A549 (cell line): ENCODE measurements around the gene PLEKHA8. TPM values are rescaled to one million over a fixed set of nuclear protein-coding genes. Genes with fewer than 3 reads are reported as not detected.
"Not testable (repeated sequence)": the region's sequence is repeated elsewhere in the genome, so short reads cannot be mapped to it uniquely, and the experiment has no call there.

Source experiments
- ATAC-seq, 2 experiments: fragments of 200-7000 bp in 1 of 2; fragments of >200 bp in 1 of 2; cut with Nextera tagmentation in 1 of 2; cut with Tn5 transposase in 1 of 2; 3 replicates each; pipeline versions ENCODE4 v1.8.0 to v1.9.1; 2018 to 2020; ENCODE audit warnings: mild to moderate bottlenecking in 1 of 2, moderate library complexity in 1 of 2
- CTCF ChIA-PET: fragments of 300-600 bp; sonication (Branson Sonifier 250); formaldehyde crosslinking; extraction: SDS; loops from one replicate; lab custom pipeline; 2021; ENCODE audit warnings: antibody characterized with exemption, inconsistent platforms; lab: Yijun Ruan, JAX
- POLR2A ChIA-PET: fragments of 350-600 bp; formaldehyde crosslinking; extraction: SDS; loops from one replicate; lab custom pipeline; 2021; ENCODE audit warnings: antibody characterized with exemption, inconsistent platforms; lab: Yijun Ruan, JAX
- DNase-seq, 2 experiments: peaks; one replicate each; pipeline versions ENCODE4 v3.0.0 to v3.0.0-alpha.2; 2011 to 2016; ENCODE audit warnings: low read depth in 1 of 2, low spot score in 1 of 2
- FAIRE-seq: peaks from 2 replicates; lab custom pipeline; 2011; peaks lifted over from hg19 to GRCh38; lab: Jason Lieb, UNC
- H3K27ac ChIP-seq, 2 experiments: fragments of >200 bp; sonication (Bioruptor Twin); formaldehyde crosslinking; 3 replicates each; pipeline ENCODE4 v1.5.1; 2016 to 2017
- H3K4me1 ChIP-seq: fragments of >200 bp; sonication (Bioruptor Twin); formaldehyde crosslinking; 3 replicates; pipeline ENCODE4 v1.6.1; 2016
- H3K4me2 ChIP-seq: fragments of >200 bp; sonication (Bioruptor Twin); formaldehyde crosslinking; 3 replicates; pipeline ENCODE4 v1.6.1; 2016
- H3K4me3 ChIP-seq: fragments of >200 bp; sonication (Bioruptor Twin); formaldehyde crosslinking; 3 replicates; pipeline ENCODE4 v1.5.1; 2016
- H3K9me3 ChIP-seq: fragments of >200 bp; sonication (Bioruptor Twin); formaldehyde crosslinking; 3 replicates; pipeline ENCODE4 v1.6.1; 2016
- CEBPB ChIP-seq, 2 experiments: fragments of >200 bp in 1 of 2; sonication (Bioruptor Twin) in 1 of 2; formaldehyde crosslinking in 1 of 2; IDR thresholded peaks; 2 replicates each; pipeline ENCODE4 v1.6.1; 2012 to 2016
- EP300 ChIP-seq, 2 experiments: fragments of >200 bp; sonication (Bioruptor Twin); formaldehyde crosslinking; IDR thresholded peaks; 2 replicates in 1 of 2; 3 replicates in 1 of 2; pipeline ENCODE4 v1.6.1; 2016 to 2017
- FOSB ChIP-seq: fragments of 250-450 bp; sonication (Bioruptor Pico); IDR thresholded peaks from 2 replicates; pipeline ENCODE4 v1.5.0; 2020; ENCODE audit warnings: mild to moderate bottlenecking, moderate library complexity
- HDAC2 ChIP-seq: fragments of 200-600 bp; sonication (generic); IDR thresholded peaks from 2 replicates; pipeline ENCODE4 v1.6.1; 2016
- HMGXB4 ChIP-seq: fragments of 250-450 bp; sonication (Bioruptor Pico); IDR thresholded peaks from 2 replicates; pipeline ENCODE4 v1.5.0; 2021; ENCODE audit warnings: mild to moderate bottlenecking, moderate library complexity, borderline replicate concordance
- JUNB ChIP-seq: fragments of >200 bp; sonication (Bioruptor Twin); formaldehyde crosslinking; IDR thresholded peaks from 2 replicates; pipeline ENCODE4 v1.6.1; 2016
- KDM1A ChIP-seq: fragments of 200-600 bp; sonication (generic); IDR thresholded peaks from 2 replicates; pipeline ENCODE4 v1.6.1; 2016; ENCODE audit warnings: low read depth, mild to moderate bottlenecking
- KDM5A ChIP-seq: fragments of 200-600 bp; sonication (generic); IDR thresholded peaks from 2 replicates; pipeline ENCODE4 v1.6.1; 2016; ENCODE audit warnings: antibody characterized with exemption, mild to moderate bottlenecking
- MAX ChIP-seq: IDR thresholded peaks from 2 replicates; pipeline ENCODE4 v1.6.1; 2012
- NFE2L2 ChIP-seq: fragments of 150-350 bp; conservative IDR thresholded peaks from 2 replicates; pipeline ENCODE4 v1.6.1; 2014; ENCODE audit warnings: low read length
- NR3C1 ChIP-seq: fragments of >200 bp; sonication (Bioruptor Twin); formaldehyde crosslinking; IDR thresholded peaks from 3 replicates; pipeline ENCODE4 v1.6.1; 2017
- PBX3 ChIP-seq: IDR thresholded peaks from 2 replicates; pipeline ENCODE4 v1.6.1; 2012
- POLR2A ChIP-seq: IDR thresholded peaks from 2 replicates; pipeline ENCODE4 v1.6.1; 2012; ENCODE audit warnings: mild to moderate bottlenecking, low read length
- RAD21 ChIP-seq, 2 experiments: fragments of >200 bp in 1 of 2; sonication (Bioruptor Twin) in 1 of 2; formaldehyde crosslinking in 1 of 2; IDR thresholded peaks in 1 of 2; conservative IDR thresholded peaks in 1 of 2; 2 replicates in 1 of 2; 3 replicates in 1 of 2; pipeline ENCODE4 v1.6.1; 2012 to 2018; ENCODE audit warnings: inconsistent platforms in 1 of 2
- RARB ChIP-seq: fragments of 250-450 bp; sonication (Bioruptor Pico); IDR thresholded peaks from 2 replicates; pipeline ENCODE4 v1.8.0; 2021; ENCODE audit warnings: mild to moderate bottlenecking, moderate library complexity
- SMC3 ChIP-seq: fragments of >200 bp; sonication (Bioruptor Twin); formaldehyde crosslinking; IDR thresholded peaks from 3 replicates; pipeline ENCODE4 v1.6.1; 2018; ENCODE audit warnings: inconsistent platforms
- SREBF2 ChIP-seq: fragments of 450-650 bp; IDR thresholded peaks from 2 replicates; pipeline ENCODE4 v1.6.1; 2014; ENCODE audit warnings: mild to moderate bottlenecking, moderate library complexity
- ZFP36 ChIP-seq: fragments of 450-650 bp; IDR thresholded peaks from 2 replicates; pipeline ENCODE4 v1.6.1; 2014; ENCODE audit warnings: borderline replicate concordance; ENCODE audit not compliant: partially characterized antibody
- ZSCAN20 ChIP-seq: fragments of 250-450 bp; sonication (Bioruptor Pico); IDR thresholded peaks from 2 replicates; pipeline ENCODE4 v1.8.0; 2022; ENCODE audit warnings: mild to moderate bottlenecking, moderate library complexity
- WGBS: methylation state at CpG from one replicate; pipeline ENCODE4 v1.1.6; 2017; ENCODE audit errors: missing lambda C conversion rate; 5-methylcytosine and 5-hydroxymethylcytosine counted together
- polyA plus RNA-seq, 4 experiments: library from polyadenylated mRNA; depleted of rRNA in 3 of 4; stranded (reverse); fragments of >200 nt; fragmentation: RNase III in 1 of 4; extraction: RNeasy Plus Mini Kit Qiagen cat#74134 plus additional on column Dnase treatment in 1 of 4; gene quantifications; 2 replicates in 3 of 4; 3 replicates in 1 of 4; pipeline ENCODE4 v1.2.3, GENCODE V29; 2011 to 2017
- TF ChIP-seq, protein P1 (sequence below): fragments of 150-350 bp; IDR thresholded peaks from 2 replicates; pipeline ENCODE4 v1.6.1; 2014; ENCODE audit warnings: low read depth, mild to moderate bottlenecking, low read length
- TF ChIP-seq, protein P2 (sequence below): fragments of >200 bp; sonication (Bioruptor Twin); formaldehyde crosslinking; IDR thresholded peaks from 3 replicates; pipeline ENCODE4 v1.6.1; 2016
- TF ChIP-seq, protein P3 (sequence below): fragments of >200 bp; sonication (Bioruptor Twin); formaldehyde crosslinking; IDR thresholded peaks from 3 replicates; pipeline ENCODE4 v1.5.1; 2016

The PLEKHA8 gene
- polyA plus RNA-seq, 2 of the 4 experiments (the other 2 are of a cell fraction): 5.9 to 10.9 TPM

DNA sequence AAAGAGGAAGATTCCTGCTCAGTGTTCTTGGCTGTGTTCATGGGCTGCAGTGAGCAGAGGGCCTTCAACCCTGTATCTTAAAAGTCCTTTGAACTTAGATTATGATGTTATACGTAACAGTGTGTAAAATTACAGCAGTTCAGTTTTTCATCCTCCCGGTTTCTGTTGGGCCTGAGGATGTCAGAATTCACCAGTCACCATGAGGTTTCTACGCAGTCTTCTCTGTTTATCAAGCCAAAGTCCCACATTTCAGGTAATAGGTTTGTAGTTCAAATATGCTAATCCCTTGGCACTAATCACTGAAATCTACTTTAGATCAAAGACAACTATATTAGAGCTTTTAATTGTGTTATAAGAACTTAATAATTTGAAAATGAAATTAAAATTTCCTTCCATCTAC lies 24.9 kb downstream of the PLEKHA8 start:
- TF ChIP-seq PBX3 (no peak), ZFP36 (no peak), FOSB (CRISPR knock-in tag) (no peak), KDM5A (no peak), RARB (no peak), ZSCAN20 (CRISPR knock-in tag) (no peak), HMGXB4 (CRISPR knock-in tag) (no peak), HDAC2 (no peak), NFE2L2 (no peak), JUNB (no peak), EP300 (IDR thresholded peaks at IDR 0.05) (no peak), POLR2A (no peak), KDM1A (no peak), RAD21 (conservative IDR thresholded peaks at IDR 0.05 in 1 of 2, IDR thresholded peaks at IDR 0.05 in 1 of 2) (no peak), SREBF2 (no peak), MAX (no peak)
- TF ChIP-seq, protein P1, sequence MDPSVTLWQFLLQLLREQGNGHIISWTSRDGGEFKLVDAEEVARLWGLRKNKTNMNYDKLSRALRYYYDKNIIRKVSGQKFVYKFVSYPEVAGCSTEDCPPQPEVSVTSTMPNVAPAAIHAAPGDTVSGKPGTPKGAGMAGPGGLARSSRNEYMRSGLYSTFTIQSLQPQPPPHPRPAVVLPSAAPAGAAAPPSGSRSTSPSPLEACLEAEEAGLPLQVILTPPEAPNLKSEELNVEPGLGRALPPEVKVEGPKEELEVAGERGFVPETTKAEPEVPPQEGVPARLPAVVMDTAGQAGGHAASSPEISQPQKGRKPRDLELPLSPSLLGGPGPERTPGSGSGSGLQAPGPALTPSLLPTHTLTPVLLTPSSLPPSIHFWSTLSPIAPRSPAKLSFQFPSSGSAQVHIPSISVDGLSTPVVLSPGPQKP: no peak
- TF ChIP-seq, protein P2, sequence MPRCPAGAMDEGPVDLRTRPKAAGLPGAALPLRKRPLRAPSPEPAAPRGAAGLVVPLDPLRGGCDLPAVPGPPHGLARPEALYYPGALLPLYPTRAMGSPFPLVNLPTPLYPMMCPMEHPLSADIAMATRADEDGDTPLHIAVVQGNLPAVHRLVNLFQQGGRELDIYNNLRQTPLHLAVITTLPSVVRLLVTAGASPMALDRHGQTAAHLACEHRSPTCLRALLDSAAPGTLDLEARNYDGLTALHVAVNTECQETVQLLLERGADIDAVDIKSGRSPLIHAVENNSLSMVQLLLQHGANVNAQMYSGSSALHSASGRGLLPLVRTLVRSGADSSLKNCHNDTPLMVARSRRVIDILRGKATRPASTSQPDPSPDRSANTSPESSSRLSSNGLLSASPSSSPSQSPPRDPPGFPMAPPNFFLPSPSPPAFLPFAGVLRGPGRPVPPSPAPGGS: no peak
- 87% methylated on average over 3 of the region's 3 CpGs for WGBS
- POLR2A ChIA-PET: no interaction called here
- no peak for ATAC-seq
- CTCF ChIA-PET: interaction anchor here (1.3 kb wide), 1 partner anchor 9 kb away, joined by 4 read pairs; no protein-coding TSS in a partner anchor
- no peak for DNase-seq
- no peaks in the 10 kb centered on the region for H3K4me1 ChIP-seq
- no peak overlapping the region for H3K4me3 ChIP-seq
- no peak overlapping the region for H3K27ac ChIP-seq
- no peak for FAIRE-seq
- H3K9me3 ChIP-seq: no peaks in the 10 kb centered on the region
- H3K4me2 ChIP-seq: no peak overlapping the region

GRCh38 chr7:30057741-30058140 lies 29.5 kb downstream of the PLEKHA8 start:
- H3K4me2 ChIP-seq: no peak overlapping the region
- ChIA-PET POLR2A (no interaction called here), CTCF (no interaction called here)
- TF ChIP-seq NR3C1 (no peak), CEBPB (IDR thresholded peaks at IDR 0.05) (no peak)
- FAIRE-seq (no peak), ATAC-seq (no peak), DNase-seq (no peak)
- no peak overlapping the region for H3K4me3 ChIP-seq
- no peaks in the 10 kb centered on the region for H3K9me3 ChIP-seq
- H3K4me1 ChIP-seq: no peaks in the 10 kb centered on the region
- H3K27ac ChIP-seq: no peak overlapping the region

GRCh38 chr7:30061786-30062185 lies 33.6 kb downstream of the PLEKHA8 start:
- H3K4me1 ChIP-seq, FAIRE-seq, H3K4me3 ChIP-seq, H3K9me3 ChIP-seq, H3K4me2 ChIP-seq, POLR2A ChIA-PET, H3K27ac ChIP-seq: not testable (repeated sequence)
- CTCF ChIA-PET: interaction anchor here (0.6 to 5.2 kb wide), 43 partner anchors 9 to 503 kb away, joined by 3 to 57 read pairs (median 5); partner anchors contain the start of genes FKBP14 and PLEKHA8
- ATAC-seq (peak; percentile 96 to 99), DNase-seq (peak; percentile 32 to 34)
- 46% methylated on average over 3 of the region's 3 CpGs for WGBS
- peak; percentile 44; the same call in 2 of the 3 replicates for TF ChIP-seq SMC3
- peak; percentile 22 to 40; a peak in 2 of 5 replicates for TF ChIP-seq RAD21 (conservative IDR thresholded peaks at IDR 0.05 in 1 of 2, IDR thresholded peaks at IDR 0.05 in 1 of 2)
- TF ChIP-seq, protein P3, sequence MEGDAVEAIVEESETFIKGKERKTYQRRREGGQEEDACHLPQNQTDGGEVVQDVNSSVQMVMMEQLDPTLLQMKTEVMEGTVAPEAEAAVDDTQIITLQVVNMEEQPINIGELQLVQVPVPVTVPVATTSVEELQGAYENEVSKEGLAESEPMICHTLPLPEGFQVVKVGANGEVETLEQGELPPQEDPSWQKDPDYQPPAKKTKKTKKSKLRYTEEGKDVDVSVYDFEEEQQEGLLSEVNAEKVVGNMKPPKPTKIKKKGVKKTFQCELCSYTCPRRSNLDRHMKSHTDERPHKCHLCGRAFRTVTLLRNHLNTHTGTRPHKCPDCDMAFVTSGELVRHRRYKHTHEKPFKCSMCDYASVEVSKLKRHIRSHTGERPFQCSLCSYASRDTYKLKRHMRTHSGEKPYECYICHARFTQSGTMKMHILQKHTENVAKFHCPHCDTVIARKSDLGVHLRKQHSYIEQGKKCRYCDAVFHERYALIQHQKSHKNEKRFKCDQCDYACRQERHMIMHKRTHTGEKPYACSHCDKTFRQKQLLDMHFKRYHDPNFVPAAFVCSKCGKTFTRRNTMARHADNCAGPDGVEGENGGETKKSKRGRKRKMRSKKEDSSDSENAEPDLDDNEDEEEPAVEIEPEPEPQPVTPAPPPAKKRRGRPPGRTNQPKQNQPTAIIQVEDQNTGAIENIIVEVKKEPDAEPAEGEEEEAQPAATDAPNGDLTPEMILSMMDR: peak; percentile 53
